ENCODE results near the gene TFDP1.

DNA sequence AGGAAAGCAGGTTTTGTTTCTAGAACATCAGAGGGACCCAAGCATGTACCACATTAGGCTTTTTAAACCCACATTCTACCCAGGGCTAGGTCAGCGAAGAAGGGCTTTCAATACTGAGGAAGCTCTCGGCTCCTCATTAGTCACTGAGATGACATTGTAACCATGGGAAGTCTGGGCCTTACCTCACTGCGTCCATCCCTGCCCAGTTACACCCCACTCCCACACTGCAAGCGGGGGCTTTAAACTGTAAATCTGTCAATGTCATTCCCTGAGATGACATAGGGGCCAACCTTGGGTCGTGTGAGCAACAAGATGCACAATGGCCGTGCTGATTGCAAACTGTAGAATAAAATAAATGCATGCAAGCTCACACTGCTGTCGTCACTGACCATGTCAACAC, 21.7 kb upstream of the TFDP1 start:
- TF ChIP-seq CTCF (IDR thresholded peaks at IDR 0.05) (no peak), POLR2A (IDR thresholded peaks at IDR 0.05) (no peak), POLR2AphosphoS5 (IDR thresholded peaks at IDR 0.05) (no peak)

Data from breast epithelium (tissue), 3 donors.